ENCODE measurements around the gene DPP6.

The DPP6 gene

DNA sequence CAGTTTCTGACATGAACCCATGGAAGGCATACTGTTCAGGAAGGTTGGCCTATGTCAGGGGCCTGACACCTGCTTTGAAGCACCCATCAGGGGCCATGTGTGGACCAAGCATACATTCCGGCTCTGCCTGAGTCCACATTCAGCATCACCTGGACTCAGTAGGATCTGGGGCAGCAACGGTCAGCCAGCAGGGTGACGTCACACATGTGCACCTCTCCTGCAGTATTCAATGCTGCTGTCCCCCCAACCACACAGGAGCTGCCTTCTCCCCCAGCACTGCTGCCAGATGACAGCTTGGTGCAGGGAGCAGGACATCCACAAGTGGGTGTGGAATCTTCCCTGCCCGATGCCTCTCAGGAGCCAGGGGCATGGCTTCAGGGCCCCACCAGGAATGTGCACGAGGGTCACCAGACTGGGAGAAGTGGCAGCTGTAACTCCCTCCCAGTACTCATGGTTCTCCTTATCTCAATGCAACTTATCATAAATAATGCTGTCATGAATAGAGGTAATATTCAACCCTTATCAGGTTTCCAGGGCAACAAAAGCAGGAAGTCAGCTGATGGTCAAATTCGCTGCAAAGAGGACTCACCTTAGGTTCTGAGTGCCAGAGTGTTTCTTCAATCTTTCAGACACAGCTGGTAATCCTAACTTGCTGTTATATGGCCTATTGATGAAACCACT is 657.8 kb downstream of the DPP6 start:
- POLR2A ChIA-PET, result no interaction called here
- Histone ChIP-seq H3K27me3 (replicated peaks in 2 of 5; ENCODE audit: control insufficient read depth in 4 of 5, insufficient read depth in 5 of 5, low read length in 4 of 5) (no peaks in the 10 kb centered on the region), H3K36me3 (ENCODE audit: control insufficient read depth in 4 of 4, insufficient read depth in 4 of 4, low read length in 3 of 4) (no peaks in the 10 kb centered on the region), H3K9me3 (ENCODE audit: control extremely low read depth in 1 of 5, control insufficient read depth in 4 of 5, insufficient read depth in 2 of 5, low read depth in 1 of 5, low read length in 4 of 5) (peaks cover 0 to 16% (median 0%) of the 10 kb centered on the region in 5 experiments), H3K4me3 (ENCODE audit: control insufficient read depth in 1 of 7, extremely low read depth in 1 of 7, insufficient read depth in 4 of 7, low read depth in 2 of 7, low read length in 6 of 7) (no peak overlapping the region), H3K27ac (ENCODE audit: insufficient read depth in 1 of 2, low read depth in 1 of 2, low read length in 2 of 2, poor library complexity in 1 of 2, severe bottlenecking in 2 of 2) (no peak overlapping the region), H3K4me1 (ENCODE audit: control extremely low read depth in 1 of 4, control insufficient read depth in 4 of 4, insufficient read depth in 4 of 4, low read length in 3 of 4) (no peaks in the 10 kb centered on the region)
- DNase-seq, result no peak
- WGBS (ENCODE audit: insufficient coverage), result 85% methylated on average over 5 of the region's 6 CpGs
- CTCF ChIA-PET, result no interaction called here

DNA sequence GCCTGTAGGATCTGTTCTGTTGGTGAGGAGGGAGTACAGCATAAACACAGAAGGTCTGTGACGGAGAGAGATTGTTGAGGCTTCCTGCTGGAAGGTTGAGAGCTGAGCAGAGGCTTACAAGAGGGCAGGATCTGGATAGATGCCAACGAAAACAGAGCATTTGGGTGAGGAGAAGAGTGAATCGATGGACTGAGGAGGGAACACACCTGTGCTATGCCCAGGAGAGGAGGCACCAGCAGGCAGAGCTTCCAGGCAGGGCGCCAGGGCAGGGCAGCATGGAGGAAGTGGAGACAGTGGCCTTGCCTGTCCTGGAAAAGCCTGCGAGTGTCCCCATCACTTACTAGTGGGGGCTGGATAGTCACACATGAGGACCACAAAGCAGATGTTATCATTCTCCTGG is 667.8 kb downstream of the DPP6 start:
- Histone ChIP-seq H3K27me3 (replicated peaks in 2 of 5; ENCODE audit: control insufficient read depth in 4 of 5, insufficient read depth in 5 of 5, low read length in 4 of 5) (no peaks in the 10 kb centered on the region), H3K4me1 (ENCODE audit: control extremely low read depth in 1 of 4, control insufficient read depth in 4 of 4, insufficient read depth in 4 of 4, low read length in 3 of 4) (no peaks in the 10 kb centered on the region), H3K27ac (ENCODE audit: insufficient read depth in 1 of 2, low read depth in 1 of 2, low read length in 2 of 2, poor library complexity in 1 of 2, severe bottlenecking in 2 of 2) (no peak overlapping the region), H3K36me3 (ENCODE audit: control insufficient read depth in 4 of 4, insufficient read depth in 4 of 4, low read length in 3 of 4) (no peaks in the 10 kb centered on the region), H3K4me3 (ENCODE audit: control insufficient read depth in 1 of 7, extremely low read depth in 1 of 7, insufficient read depth in 4 of 7, low read depth in 2 of 7, low read length in 6 of 7) (no peak overlapping the region), H3K9me3 (ENCODE audit: control extremely low read depth in 1 of 5, control insufficient read depth in 4 of 5, insufficient read depth in 2 of 5, low read depth in 1 of 5, low read length in 4 of 5) (no peaks in the 10 kb centered on the region)
- ChIA-PET CTCF (no interaction called here), POLR2A (no interaction called here)
- DNase-seq, result no peak
- WGBS (ENCODE audit: insufficient coverage), result 85% methylated on average over 5 of the region's 5 CpGs

- Histone ChIP-seq H3K27ac (ENCODE audit: insufficient read depth in 1 of 2, low read depth in 1 of 2, low read length in 2 of 2, poor library complexity in 1 of 2, severe bottlenecking in 2 of 2) (no peak overlapping the region), H3K4me3 (ENCODE audit: control insufficient read depth in 1 of 7, extremely low read depth in 1 of 7, insufficient read depth in 4 of 7, low read depth in 2 of 7, low read length in 6 of 7) (no peak overlapping the region), H3K27me3 (replicated peaks in 2 of 5; ENCODE audit: control insufficient read depth in 4 of 5, insufficient read depth in 5 of 5, low read length in 4 of 5) (no peaks in the 10 kb centered on the region), H3K9me3 (ENCODE audit: control extremely low read depth in 1 of 5, control insufficient read depth in 4 of 5, insufficient read depth in 2 of 5, low read depth in 1 of 5, low read length in 4 of 5) (peaks cover 0 to 4% (median 3%) of the 10 kb centered on the region in 5 experiments), H3K4me1 (ENCODE audit: control extremely low read depth in 1 of 4, control insufficient read depth in 4 of 4, insufficient read depth in 4 of 4, low read length in 3 of 4) (no peaks in the 10 kb centered on the region), H3K36me3 (ENCODE audit: control insufficient read depth in 4 of 4, insufficient read depth in 4 of 4, low read length in 3 of 4) (no peaks in the 10 kb centered on the region)
- 87% methylated on average over 5 of the region's 7 CpGs for WGBS (ENCODE audit: insufficient coverage)
- ChIA-PET POLR2A (no interaction called here), CTCF (no interaction called here)
- DNase-seq, result no peak
Measured at GRCh38 chr7:154721086-154721485, 668.9 kb downstream of the DPP6 start.

- CTCF ChIA-PET, result no interaction called here
- POLR2A ChIA-PET, result no interaction called here
- DNase-seq, result no peak
- 97% methylated on average over 3 of the region's 4 CpGs for WGBS (ENCODE audit: insufficient coverage)
- Histone ChIP-seq H3K36me3 (ENCODE audit: control insufficient read depth in 4 of 4, insufficient read depth in 4 of 4, low read length in 3 of 4) (no peaks in the 10 kb centered on the region), H3K27me3 (replicated peaks in 2 of 5; ENCODE audit: control insufficient read depth in 4 of 5, insufficient read depth in 5 of 5, low read length in 4 of 5) (no peaks in the 10 kb centered on the region), H3K4me3 (ENCODE audit: control insufficient read depth in 1 of 7, extremely low read depth in 1 of 7, insufficient read depth in 4 of 7, low read depth in 2 of 7, low read length in 6 of 7) (no peak overlapping the region), H3K4me1 (ENCODE audit: control extremely low read depth in 1 of 4, control insufficient read depth in 4 of 4, insufficient read depth in 4 of 4, low read length in 3 of 4) (no peaks in the 10 kb centered on the region), H3K9me3 (ENCODE audit: control extremely low read depth in 1 of 5, control insufficient read depth in 4 of 5, insufficient read depth in 2 of 5, low read depth in 1 of 5, low read length in 4 of 5) (peaks cover 0 to 8% (median 7%) of the 10 kb centered on the region in 5 experiments), H3K27ac (ENCODE audit: insufficient read depth in 1 of 2, low read depth in 1 of 2, low read length in 2 of 2, poor library complexity in 1 of 2, severe bottlenecking in 2 of 2) (no peak overlapping the region)
Measured at GRCh38 chr7:154726368-154726767, 674.2 kb downstream of the DPP6 start.

GRCh38 chr7:154729056-154729455 is 676.9 kb downstream of the DPP6 start:
- WGBS (ENCODE audit: insufficient coverage), result 87% methylated on average over 3 of the region's 3 CpGs
- CTCF ChIA-PET, result no interaction called here
- Histone ChIP-seq H3K36me3 (ENCODE audit: control insufficient read depth in 4 of 4, insufficient read depth in 4 of 4, low read length in 3 of 4) (no peaks in the 10 kb centered on the region), H3K4me1 (ENCODE audit: control extremely low read depth in 1 of 4, control insufficient read depth in 4 of 4, insufficient read depth in 4 of 4, low read length in 3 of 4) (no peaks in the 10 kb centered on the region), H3K9me3 (ENCODE audit: control extremely low read depth in 1 of 5, control insufficient read depth in 4 of 5, insufficient read depth in 2 of 5, low read depth in 1 of 5, low read length in 4 of 5) (peaks cover 0 to 8% (median 7%) of the 10 kb centered on the region in 5 experiments), H3K4me3 (ENCODE audit: control insufficient read depth in 1 of 7, extremely low read depth in 1 of 7, insufficient read depth in 4 of 7, low read depth in 2 of 7, low read length in 6 of 7) (no peak overlapping the region), H3K27me3 (replicated peaks in 2 of 5; ENCODE audit: control insufficient read depth in 4 of 5, insufficient read depth in 5 of 5, low read length in 4 of 5) (no peaks in the 10 kb centered on the region), H3K27ac (ENCODE audit: insufficient read depth in 1 of 2, low read depth in 1 of 2, low read length in 2 of 2, poor library complexity in 1 of 2, severe bottlenecking in 2 of 2) (no peak overlapping the region)
- DNase-seq, result no peak
- POLR2A ChIA-PET, result no interaction called here

GRCh38 chr7:154735766-154736165 is 683.6 kb downstream of the DPP6 start:
- Histone ChIP-seq H3K4me3 (ENCODE audit: control insufficient read depth in 1 of 7, extremely low read depth in 1 of 7, insufficient read depth in 4 of 7, low read depth in 2 of 7, low read length in 6 of 7) (no peak overlapping the region), H3K4me1 (ENCODE audit: control extremely low read depth in 1 of 4, control insufficient read depth in 4 of 4, insufficient read depth in 4 of 4, low read length in 3 of 4) (no peaks in the 10 kb centered on the region), H3K36me3 (ENCODE audit: control insufficient read depth in 4 of 4, insufficient read depth in 4 of 4, low read length in 3 of 4) (no peaks in the 10 kb centered on the region), H3K9me3 (ENCODE audit: control extremely low read depth in 1 of 5, control insufficient read depth in 4 of 5, insufficient read depth in 2 of 5, low read depth in 1 of 5, low read length in 4 of 5) (no peaks in the 10 kb centered on the region), H3K27me3 (replicated peaks in 2 of 5; ENCODE audit: control insufficient read depth in 4 of 5, insufficient read depth in 5 of 5, low read length in 4 of 5) (no peaks in the 10 kb centered on the region), H3K27ac (ENCODE audit: insufficient read depth in 1 of 2, low read depth in 1 of 2, low read length in 2 of 2, poor library complexity in 1 of 2, severe bottlenecking in 2 of 2) (no peak overlapping the region)
- WGBS (ENCODE audit: insufficient coverage), result 100% methylated on average over 1 of the region's 3 CpGs
- ChIA-PET CTCF (no interaction called here), POLR2A (no interaction called here)
- DNase-seq, result no peak

GRCh38 chr7:154736389-154736788 is 684.2 kb downstream of the DPP6 start:
- Histone ChIP-seq H3K36me3 (ENCODE audit: control insufficient read depth in 4 of 4, insufficient read depth in 4 of 4, low read length in 3 of 4) (no peaks in the 10 kb centered on the region), H3K4me1 (ENCODE audit: control extremely low read depth in 1 of 4, control insufficient read depth in 4 of 4, insufficient read depth in 4 of 4, low read length in 3 of 4) (no peaks in the 10 kb centered on the region), H3K27ac (ENCODE audit: insufficient read depth in 1 of 2, low read depth in 1 of 2, low read length in 2 of 2, poor library complexity in 1 of 2, severe bottlenecking in 2 of 2) (no peak overlapping the region), H3K27me3 (replicated peaks in 2 of 5; ENCODE audit: control insufficient read depth in 4 of 5, insufficient read depth in 5 of 5, low read length in 4 of 5) (no peaks in the 10 kb centered on the region), H3K4me3 (ENCODE audit: control insufficient read depth in 1 of 7, extremely low read depth in 1 of 7, insufficient read depth in 4 of 7, low read depth in 2 of 7, low read length in 6 of 7) (no peak overlapping the region), H3K9me3 (ENCODE audit: control extremely low read depth in 1 of 5, control insufficient read depth in 4 of 5, insufficient read depth in 2 of 5, low read depth in 1 of 5, low read length in 4 of 5) (no peaks in the 10 kb centered on the region)
- no peak for DNase-seq
- ChIA-PET POLR2A (no interaction called here), CTCF (no interaction called here)
- WGBS (ENCODE audit: insufficient coverage), result 100% methylated on average over 1 of the region's 3 CpGs
